ENCODE data around the gene PATZ1. TPM values are rescaled to one million over a fixed set of nuclear protein-coding genes. Genes with fewer than 3 reads are reported as not detected.
"Not testable (repeated sequence)": the region's sequence is repeated elsewhere in the genome, so short reads cannot be mapped to it uniquely, and the experiment has no call there.

Gene PATZ1
- total RNA-seq = 10.5 and 15.1 TPM in 2 replicates

DNA sequence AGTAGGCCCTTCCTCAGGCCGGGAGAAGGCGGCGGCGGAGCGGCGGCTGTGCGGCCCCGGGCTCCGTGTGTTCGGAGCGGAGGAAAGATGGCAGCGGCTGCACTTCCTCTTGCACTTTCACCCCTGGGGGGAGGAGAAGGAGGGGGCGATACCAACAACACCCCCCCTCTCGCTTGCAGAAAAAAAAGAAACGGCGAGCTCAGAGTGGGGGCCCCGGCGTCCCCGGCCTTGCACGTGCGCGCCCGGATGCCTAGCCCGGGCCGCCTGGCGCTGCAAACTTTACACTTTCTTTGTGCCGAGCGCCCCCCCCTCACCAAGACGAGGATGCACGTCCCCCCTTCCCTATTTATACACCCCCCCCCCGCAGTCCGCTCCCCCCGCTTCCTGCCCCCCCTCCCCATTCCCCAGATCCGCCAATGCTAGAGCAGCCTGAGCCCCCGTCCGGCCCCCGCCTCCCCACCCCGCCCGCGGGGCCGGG, at the start of gene PATZ1:
TSS of gene PATZ1 (minus strand) at position 92 of the 478 bp plus-strand sequence. CDS start 744 bp downstream, outside the sequence.
- DNase-seq (ENCODE audit: low read depth in 2 of 2) = peak; percentile 74 to 82

DNA sequence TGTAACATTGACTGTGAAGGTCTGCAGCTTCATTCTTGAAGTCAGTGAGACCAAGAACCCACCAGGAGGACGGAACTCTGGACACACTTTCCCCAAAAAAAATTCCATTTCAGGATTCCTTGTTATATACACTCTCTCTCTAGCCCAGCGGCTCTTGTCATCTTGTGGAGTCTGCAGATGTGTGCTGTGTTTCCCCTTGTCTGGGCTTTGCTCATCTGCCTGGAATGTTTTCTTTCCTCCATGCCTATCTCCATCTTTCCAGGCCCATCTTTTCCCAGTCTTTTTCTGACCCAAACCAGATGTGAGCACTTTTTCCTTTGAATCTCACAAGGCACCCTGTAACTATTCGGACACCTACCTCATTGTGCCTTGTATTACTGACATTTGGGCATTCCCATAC, 48.2 kb upstream of the PATZ1 start:
- no peak for DNase-seq (ENCODE audit: low read depth in 2 of 2)

DNA sequence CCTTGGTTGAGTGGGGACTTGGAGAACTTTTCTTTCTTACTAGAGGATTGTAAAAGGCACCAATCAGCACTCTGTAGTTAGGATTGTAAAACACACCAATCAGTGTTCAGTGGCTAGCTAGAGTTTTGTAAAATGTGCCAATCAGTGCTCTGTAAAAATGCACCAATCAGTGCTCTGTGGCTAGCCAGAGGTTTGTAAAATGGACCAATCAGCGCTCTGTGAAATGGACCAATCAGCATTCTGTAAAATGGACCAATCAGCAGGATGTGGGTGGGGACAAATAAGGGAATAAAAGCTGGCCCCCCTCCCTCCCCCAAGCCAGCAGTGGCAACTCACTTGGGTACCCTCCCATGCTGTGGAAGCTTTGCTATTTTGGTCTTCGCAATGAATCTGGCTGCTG, 47.7 kb upstream of the PATZ1 start:
- no peak for DNase-seq (ENCODE audit: low read depth in 2 of 2)

- DNase-seq (ENCODE audit: low read depth in 2 of 2) = peak in 1 of 2 donors; percentile 5
Observed at GRCh38 chr22:31378651-31379050, 32.5 kb upstream of the PATZ1 start.

- no peak for DNase-seq (ENCODE audit: low read depth in 2 of 2)
Observed at GRCh38 chr22:31378123-31378522, 32.0 kb upstream of the PATZ1 start.

DNA sequence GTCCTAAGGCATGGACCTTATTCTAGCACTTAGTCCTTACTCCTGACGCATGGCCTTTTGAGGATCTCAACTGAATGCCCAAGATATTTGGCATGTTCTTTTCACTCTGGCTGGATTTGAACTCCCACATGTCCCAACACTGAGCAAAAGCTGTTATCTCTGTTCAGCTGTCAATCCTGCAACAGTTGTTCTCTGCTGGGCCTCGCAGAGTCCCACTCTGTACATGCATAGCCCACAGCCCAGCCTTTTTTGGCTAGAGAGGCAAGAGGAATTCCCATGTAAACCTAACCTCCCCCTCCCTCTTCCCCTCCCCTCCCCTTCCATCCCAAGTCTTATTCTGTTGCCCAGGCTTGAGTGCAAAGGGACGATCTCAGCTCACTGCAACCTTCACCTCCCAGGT, 31.5 kb upstream of the PATZ1 start:
- no peak for DNase-seq (ENCODE audit: low read depth in 2 of 2)

- DNase-seq (ENCODE audit: low read depth in 2 of 2) = no peak
Observed at GRCh38 chr22:31367426-31367825, 21.3 kb upstream of the PATZ1 start.

DNA sequence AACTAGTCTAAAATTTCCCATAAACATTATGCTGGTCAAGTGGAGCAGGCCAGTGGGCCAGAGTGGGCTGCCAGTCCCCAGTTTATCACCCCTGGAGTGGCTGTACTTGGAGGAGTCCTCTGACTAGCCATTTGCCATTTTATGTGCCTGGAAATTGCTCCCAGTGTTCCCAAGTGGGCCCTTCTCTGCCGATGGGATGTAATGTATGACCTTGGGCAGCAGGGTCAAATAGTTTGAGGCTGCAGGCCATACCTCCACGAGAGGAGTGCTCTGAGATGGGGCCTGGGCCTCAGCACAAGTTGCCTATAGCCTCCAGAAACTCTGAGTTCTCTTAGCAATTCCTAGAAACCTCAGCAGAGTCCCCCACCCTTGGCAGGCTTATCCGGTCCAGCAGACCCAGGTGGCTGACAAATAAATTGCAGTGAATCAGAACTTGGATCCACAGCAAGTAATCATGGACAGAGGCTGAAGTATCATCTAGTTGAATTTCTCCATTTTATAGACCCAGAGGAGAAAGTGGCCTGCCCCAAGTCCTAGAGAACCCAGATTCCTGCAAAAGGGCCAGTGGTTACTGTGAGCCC, 17.8 kb upstream of the PATZ1 start:
- DNase-seq (ENCODE audit: low read depth in 2 of 2) = no peak

DNA sequence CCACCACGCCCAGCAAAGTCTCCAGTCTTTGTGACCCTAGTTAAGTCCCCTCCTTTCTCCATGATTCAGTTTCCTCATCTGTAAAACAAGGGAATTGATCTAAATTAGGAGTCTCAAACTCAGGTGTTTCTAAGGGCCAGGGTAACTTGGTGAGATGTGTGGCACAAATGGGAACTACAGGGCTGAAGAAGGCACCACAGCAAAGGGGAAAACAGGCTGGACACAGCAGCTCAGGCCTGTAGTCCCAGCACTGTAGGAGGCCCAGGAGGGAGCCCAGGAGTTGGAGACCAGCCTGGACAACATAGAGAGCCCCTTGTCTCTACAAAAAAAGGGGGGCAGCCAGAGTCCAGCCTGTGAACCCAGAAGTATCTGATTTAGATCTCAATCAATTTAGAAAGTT, 15.6 kb upstream of the PATZ1 start:
- no peak for DNase-seq (ENCODE audit: low read depth in 2 of 2)

DNA sequence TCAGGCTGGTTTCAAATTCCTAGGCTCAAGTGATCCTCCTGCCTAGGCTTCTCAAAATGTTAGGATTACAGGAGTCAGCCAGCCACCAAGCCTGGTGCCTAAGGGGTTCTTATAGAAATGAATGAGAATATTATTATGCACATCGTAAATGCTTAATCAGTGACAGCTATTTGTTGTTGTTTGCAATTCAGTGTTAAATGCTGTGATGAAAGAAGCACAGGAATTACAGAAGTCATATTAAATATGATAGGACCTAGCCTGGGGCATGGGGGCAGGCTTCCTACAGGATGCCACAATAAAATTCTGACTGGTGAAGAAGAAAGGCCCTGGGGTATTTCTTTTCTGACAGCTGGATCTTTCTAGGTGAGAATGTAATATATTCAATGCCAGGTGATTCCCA, 13.9 kb upstream of the PATZ1 start:
- no peak for DNase-seq (ENCODE audit: low read depth in 2 of 2)

DNA sequence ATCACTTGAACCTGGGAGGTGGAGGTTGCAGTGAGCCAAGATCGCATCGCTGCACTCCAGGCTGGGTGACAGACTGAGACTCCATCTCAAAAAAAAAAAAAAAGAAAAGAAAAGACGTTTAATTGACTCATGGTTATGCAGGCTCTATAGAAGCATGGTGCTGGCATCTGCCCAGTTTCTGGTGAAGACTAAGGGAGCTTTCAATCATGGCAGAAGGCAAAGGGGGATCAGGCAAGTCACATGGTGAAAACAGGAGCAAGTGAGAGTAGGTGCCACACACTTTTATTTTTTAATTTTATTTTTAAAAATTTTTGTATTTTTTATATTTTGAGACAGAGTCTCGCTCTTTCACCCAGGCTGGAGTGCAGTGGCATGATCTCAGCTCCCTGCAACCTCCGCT, 8.4 kb upstream of the PATZ1 start:
- no peak for DNase-seq (ENCODE audit: low read depth in 2 of 2)

GRCh38 chr22:31350410-31350863, 4.3 kb upstream of the PATZ1 start:
- peak; percentile 26 to 80 for DNase-seq (ENCODE audit: low read depth in 2 of 2)

- no peak for DNase-seq (ENCODE audit: low read depth in 2 of 2)
Observed at GRCh38 chr22:31349960-31350359, 3.8 kb upstream of the PATZ1 start.

GRCh38 chr22:31348766-31349165, 2.6 kb upstream of the PATZ1 start:
- DNase-seq (ENCODE audit: low read depth in 2 of 2) = no peak

- DNase-seq (ENCODE audit: low read depth in 2 of 2) = not testable (repeated sequence)
Observed at GRCh38 chr22:31348009-31348337, 1.8 kb upstream of the PATZ1 start.

- DNase-seq (ENCODE audit: low read depth in 2 of 2) = peak; percentile 70 to 80
Observed at GRCh38 chr22:31347251-31348008, 1.3 kb upstream of the PATZ1 start.

GRCh38 chr22:31346733-31347250, 646 bp upstream of the PATZ1 start:
- DNase-seq (ENCODE audit: low read depth in 2 of 2) = peak; percentile 40 to 49

- peak; percentile 88 to 92 for DNase-seq (ENCODE audit: low read depth in 2 of 2)
Observed at GRCh38 chr22:31345331-31346254, 553 bp downstream of the PATZ1 start.

DNA sequence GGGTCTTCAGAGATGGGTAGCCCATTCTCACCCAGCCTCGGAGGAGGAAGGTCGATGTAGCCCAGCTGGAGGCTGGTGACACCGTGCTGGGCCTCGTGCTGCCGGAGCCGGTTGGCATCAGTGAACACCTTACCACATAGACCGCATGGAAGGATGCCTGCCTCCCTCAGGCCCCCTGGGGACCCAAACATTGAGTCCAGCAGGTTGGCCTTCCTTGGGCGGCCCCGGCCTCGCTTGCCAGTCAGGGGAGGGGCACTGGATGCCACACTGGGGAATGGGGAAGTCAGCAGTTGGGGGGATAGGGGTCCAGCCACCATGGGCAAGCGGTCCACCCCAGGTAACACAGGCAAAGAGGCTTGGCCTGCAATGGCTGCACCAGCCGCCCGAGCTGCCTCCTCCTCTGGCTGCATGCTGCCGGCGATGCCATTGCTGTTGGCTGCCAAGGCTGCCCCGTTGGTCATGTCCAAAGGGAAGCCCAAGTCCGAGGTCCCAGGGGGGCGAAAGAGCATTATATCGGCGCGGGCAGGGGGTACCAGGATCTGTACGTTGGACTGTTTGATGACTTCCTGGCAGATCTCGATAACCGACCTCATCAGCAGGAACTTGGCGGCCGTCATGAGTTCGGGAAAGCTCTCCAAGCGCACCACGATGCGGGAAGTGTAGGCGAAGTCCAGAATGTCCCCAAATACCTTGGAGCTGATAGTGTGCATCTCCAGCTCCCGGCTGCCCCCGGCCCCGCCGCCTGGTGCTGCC, 1.4 kb downstream of the PATZ1 start:
- peak; percentile 20 to 66 for DNase-seq (ENCODE audit: low read depth in 2 of 2)

DNA sequence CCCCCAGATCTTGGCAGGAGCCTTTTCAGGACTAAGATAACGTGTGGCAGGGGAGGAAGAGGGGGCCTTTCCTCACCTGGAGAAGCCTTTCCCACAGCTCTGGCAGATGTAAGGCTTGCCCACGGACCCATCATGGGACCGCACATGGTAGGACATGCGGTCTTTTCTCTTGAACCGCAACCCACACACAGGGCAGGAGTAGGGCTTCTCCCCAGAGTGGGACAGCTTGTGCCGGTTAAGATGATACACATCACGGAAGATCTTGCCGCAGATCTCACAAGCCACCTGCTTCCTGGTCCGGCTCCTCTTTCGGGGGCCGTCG, 1.9 kb downstream of the PATZ1 start:
- no peak for DNase-seq (ENCODE audit: low read depth in 2 of 2)

All from lung microvascular endothelial cell (primary cell).